Measurements from ENCODE around the gene RPP38. TPM values are rescaled to one million over a fixed set of nuclear protein-coding genes. Genes with fewer than 3 reads are reported as not detected.

RPP38 gene
- total and polyA plus RNA-seq, 2 of the 13 experiments (the other 11 are each of a cell fraction or from before 2014, with no cell fraction given), result 11.7 to 16.4 TPM

GRCh38 chr10:15097011-15097812, at the start of gene RPP38 (continued):
- TF ChIP-seq FUBP1 (CRISPR knock-in tag; IDR thresholded peaks at IDR 0.05; ENCODE audit: borderline replicate concordance) (0 out of 2 replicates have a peak, but pooled peaks have one; percentile 24), MTA3 (CRISPR knock-in tag; IDR thresholded peaks at IDR 0.05) (no peak), RFX1 (IDR thresholded peaks at IDR 0.05) (peak; percentile 94), FOXO1 (CRISPR knock-in tag; IDR thresholded peaks at IDR 0.05) (peak; percentile 35; the same call in 1 of the 2 replicates), POGK (CRISPR knock-in tag; conservative IDR thresholded peaks at IDR 0.05) (peak; percentile 91), CBX1 (IDR thresholded peaks at IDR 0.05; ENCODE audit: low read depth) (no peak), RXRB (CRISPR knock-in tag; IDR thresholded peaks at IDR 0.05; ENCODE audit: borderline replicate concordance) (no peak; the same call in none of the 2 replicates), GLMP (CRISPR knock-in tag; IDR thresholded peaks at IDR 0.05; ENCODE audit: borderline replicate concordance) (no peak), PLSCR1 (CRISPR knock-in tag; IDR thresholded peaks at IDR 0.05; ENCODE audit: borderline replicate concordance) (no peak), MBD4 (IDR thresholded peaks at IDR 0.05; ENCODE audit: borderline replicate concordance, low read length) (no peak), ZNF326 (CRISPR knock-in tag; IDR thresholded peaks at IDR 0.05; ENCODE audit: borderline replicate concordance) (no peak), ISX (CRISPR knock-in tag; conservative IDR thresholded peaks at IDR 0.05) (0 out of 2 replicates have a peak, but pooled peaks have one; percentile 35), ZMAT3 (CRISPR knock-in tag; conservative IDR thresholded peaks at IDR 0.05) (peak; percentile 93), ZBTB43 (CRISPR knock-in tag; conservative IDR thresholded peaks at IDR 0.05) (peak; percentile 62), TEAD2 (CRISPR knock-in tag; IDR thresholded peaks at IDR 0.05) (0 out of 2 replicates have a peak, but pooled peaks have one; percentile 24), ZNF768 (CRISPR knock-in tag; IDR thresholded peaks at IDR 0.05) (peak; percentile 70; the same call in 1 of the 2 replicates), SYNCRIP (IDR thresholded peaks at IDR 0.05; ENCODE audit: insufficient read depth, low read depth, low read length) (no peak), THAP9 (CRISPR knock-in tag; IDR thresholded peaks at IDR 0.05; ENCODE audit: borderline replicate concordance) (peak; percentile 92), HDAC6 (IDR thresholded peaks at IDR 0.05; ENCODE audit: low read depth, low read length) (no peak)
